GM18873 (cell line): ENCODE results near the gene GP1BA.

Source experiments
- ATAC-seq: cut with Tn5 transposase; IDR thresholded peaks from one replicate; pipeline ENCODE4 v1.9.1; 2021; ENCODE audit warnings: mild to moderate bottlenecking, moderate library complexity, moderate number of reproducible peaks; ENCODE audit not compliant: unreplicated experiment, low FRiP score

The GP1BA gene

GRCh38 chr17:4936436-4936835 lies 4.4 kb downstream of the GP1BA start:
- no peak for ATAC-seq

- ATAC-seq = no peak
Observed at GRCh38 chr17:4937553-4937952, 5.5 kb downstream of the GP1BA start.

- no peak for ATAC-seq
Observed at GRCh38 chr17:4938069-4938491, 6.0 kb downstream of the GP1BA start.

GRCh38 chr17:4938688-4939545 lies 6.8 kb downstream of the GP1BA start:
- ATAC-seq = no peak

GRCh38 chr17:4939546-4939795 lies 7.4 kb downstream of the GP1BA start:
- peak; percentile 8 for ATAC-seq

GRCh38 chr17:4939796-4940554 lies 7.9 kb downstream of the GP1BA start, which contains the start of the genes RNF167 and SLC25A11:
Gene RNF167, plus strand, starts transcription at chr17:4940268. Its CDS starts 642 bp downstream, at chr17:4940910.
Gene SLC25A11, minus strand, starts transcription at chr17:4940046. Its CDS starts 136 bp downstream, at chr17:4939910.
- ATAC-seq = peak; percentile 79

GRCh38 chr17:4940555-4941318 lies 8.7 kb downstream of the GP1BA start:
- no peak for ATAC-seq

- ATAC-seq = no peak
Observed at GRCh38 chr17:4941319-4941610, 9.2 kb downstream of the GP1BA start.

- ATAC-seq = no peak
Observed at GRCh38 chr17:4942760-4943508, 10.9 kb downstream of the GP1BA start.

GRCh38 chr17:4944163-4944553 lies 12.1 kb downstream of the GP1BA start:
- no peak for ATAC-seq

- ATAC-seq = no peak
Observed at GRCh38 chr17:4944554-4945175, 12.6 kb downstream of the GP1BA start.

GRCh38 chr17:4945176-4945943 lies 13.3 kb downstream of the GP1BA start:
- no peak for ATAC-seq

GRCh38 chr17:4945944-4946280 lies 13.8 kb downstream of the GP1BA start:
- ATAC-seq = no peak

- no peak for ATAC-seq
Observed at GRCh38 chr17:4946312-4946976, 14.4 kb downstream of the GP1BA start.

- no peak for ATAC-seq
Observed at GRCh38 chr17:4947010-4947410, 14.9 kb downstream of the GP1BA start.

GRCh38 chr17:4947411-4948165 lies 15.5 kb downstream of the GP1BA start:
- no peak for ATAC-seq

- peak; percentile 16 for ATAC-seq
Observed at GRCh38 chr17:4948166-4948930, 16.3 kb downstream of the GP1BA start, which contains the start of gene PFN1. Gene PFN1, minus strand, starts transcription at chr17:4948530. Its CDS starts 136 bp downstream, at chr17:4948394.
